MV-4-11 (cell line): Measurements from ENCODE around the gene ATR.
"Not testable (repeated sequence)": the region's sequence is repeated elsewhere in the genome, so short reads cannot be mapped to it uniquely, and the experiment has no call there.

Experiments
- DNase-seq: peaks from one replicate; lab custom pipeline; 2025; lab: John Stamatoyannopoulos, UW

ATR gene

DNA sequence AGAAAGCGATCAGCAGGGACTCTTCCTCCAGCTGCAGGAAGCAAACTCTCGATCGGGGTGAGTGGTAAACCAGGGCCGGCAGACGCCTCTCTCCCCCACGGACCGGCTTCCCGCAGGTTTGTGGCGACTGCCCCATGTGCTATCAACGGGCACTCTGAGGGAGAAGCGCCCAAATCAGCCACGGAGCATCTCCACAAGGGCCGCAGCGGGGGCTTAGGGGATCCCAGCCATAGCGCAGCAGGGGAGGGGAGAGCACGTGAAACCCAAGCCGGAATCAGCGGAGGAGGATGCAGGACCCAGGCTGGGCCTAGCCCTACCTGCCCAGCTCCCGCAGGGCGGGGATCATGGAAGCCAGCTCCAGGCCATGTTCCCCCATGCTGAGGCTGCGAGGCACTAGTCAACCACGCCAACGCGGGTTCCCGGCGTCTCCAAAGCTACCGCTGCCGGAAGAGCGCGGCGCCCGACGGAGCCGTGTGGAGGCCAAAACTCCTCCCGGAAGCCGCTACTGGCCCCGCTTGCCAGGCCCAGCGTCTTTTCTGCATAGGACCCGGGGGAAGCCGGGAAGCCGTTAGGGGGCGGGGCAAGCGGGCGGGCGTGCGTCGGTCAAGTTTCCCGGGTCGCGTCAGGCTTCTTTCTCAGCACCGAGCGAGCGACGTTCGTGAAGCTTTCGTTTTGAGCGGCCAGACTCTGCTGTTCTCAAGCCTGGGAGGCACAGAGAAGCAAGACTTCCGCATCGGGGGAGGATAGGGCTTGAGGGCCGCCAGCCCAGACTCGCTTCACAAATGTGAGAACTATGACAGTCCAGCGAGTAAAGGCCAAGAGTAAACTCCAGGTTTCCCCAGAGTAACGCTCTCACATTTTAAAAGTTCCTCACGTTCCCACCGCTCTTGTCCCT is at the start of gene ATR:
ATR (minus strand) TSS at position 405 of the 895 bp plus-strand sequence; CDS start at position 376, 29 bp downstream.
- peak; percentile 95 for DNase-seq

DNA sequence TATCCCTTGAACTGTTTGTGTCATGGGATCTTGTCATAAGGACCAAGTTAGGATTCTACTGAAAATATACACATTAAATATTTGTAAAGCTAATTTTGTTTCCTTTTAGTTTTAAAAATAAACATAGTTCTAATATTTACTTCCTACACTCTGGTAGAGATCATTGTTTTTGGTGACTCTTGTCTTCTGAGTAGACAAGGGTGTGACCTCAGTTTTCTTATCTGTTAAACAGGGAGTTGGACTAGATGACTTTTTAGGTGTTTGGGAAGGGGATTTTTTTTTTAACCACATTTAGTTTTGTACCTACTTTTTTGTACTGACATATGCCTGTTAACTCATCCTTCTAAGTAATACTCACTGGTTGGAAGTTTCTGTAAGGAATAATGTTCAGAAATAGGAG is 48.4 kb upstream of the ATR start:
- no peak for DNase-seq

- no peak for DNase-seq
These were observed 46.6 kb upstream of the ATR start for GRCh38 chr3:142625153-142625440.

DNA sequence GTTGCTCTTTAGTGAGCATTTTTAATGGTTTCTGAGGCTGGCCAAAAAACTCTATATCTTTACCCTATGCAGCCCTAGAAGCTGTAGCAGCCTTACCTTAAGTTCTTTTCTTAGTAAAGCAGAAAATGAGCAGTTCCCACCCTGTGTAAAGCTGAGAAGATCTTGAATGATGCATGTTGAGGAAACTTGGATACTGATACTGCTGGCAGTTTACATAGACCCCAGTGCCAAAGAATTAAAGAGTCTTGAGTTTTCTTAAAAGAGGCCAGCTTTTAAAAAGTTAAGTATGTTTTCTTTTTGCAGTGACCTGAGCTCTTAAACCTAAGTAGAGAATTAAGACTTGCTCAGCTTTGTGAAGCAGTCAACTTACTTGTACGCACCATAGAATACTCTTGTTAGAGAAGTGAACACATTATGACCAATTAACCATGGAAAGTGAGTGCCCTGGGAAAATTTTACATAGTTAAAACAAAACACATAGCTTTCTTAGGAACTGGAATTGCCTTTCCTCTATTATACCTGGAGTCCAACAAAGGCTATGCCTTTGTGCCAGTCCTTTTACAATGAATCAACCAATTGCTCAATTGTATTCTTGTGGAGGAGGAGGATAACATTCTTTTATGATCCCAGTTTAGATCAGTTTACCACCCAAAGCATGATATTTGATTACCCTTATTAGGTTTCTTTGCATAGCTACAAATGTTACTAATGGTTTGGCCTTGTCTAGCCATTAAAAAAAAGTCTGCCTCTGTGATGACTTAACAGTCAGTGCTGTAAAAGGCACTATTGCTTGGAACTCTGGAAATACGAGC is 46.0 kb upstream of the ATR start:
- DNase-seq: no peak

DNA sequence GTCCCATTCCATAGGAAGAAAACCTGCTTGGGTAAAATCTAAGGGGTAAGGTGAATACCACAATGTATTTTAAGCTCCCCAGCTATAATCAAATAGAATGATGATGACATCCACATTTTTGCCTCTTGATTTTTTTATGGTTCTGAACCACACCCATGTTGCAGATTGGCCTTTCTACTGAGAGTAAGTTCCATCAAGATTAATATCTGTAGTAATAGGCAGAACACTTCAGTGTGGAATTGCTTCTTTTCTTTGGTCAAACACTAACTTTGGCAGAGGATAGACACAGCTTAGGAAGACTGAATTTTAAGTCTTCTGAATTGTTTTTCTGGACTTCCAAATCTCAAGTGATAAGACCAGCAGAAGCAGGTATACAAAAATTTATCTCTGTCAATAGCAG is 44.7 kb upstream of the ATR start:
- DNase-seq: no peak

DNA sequence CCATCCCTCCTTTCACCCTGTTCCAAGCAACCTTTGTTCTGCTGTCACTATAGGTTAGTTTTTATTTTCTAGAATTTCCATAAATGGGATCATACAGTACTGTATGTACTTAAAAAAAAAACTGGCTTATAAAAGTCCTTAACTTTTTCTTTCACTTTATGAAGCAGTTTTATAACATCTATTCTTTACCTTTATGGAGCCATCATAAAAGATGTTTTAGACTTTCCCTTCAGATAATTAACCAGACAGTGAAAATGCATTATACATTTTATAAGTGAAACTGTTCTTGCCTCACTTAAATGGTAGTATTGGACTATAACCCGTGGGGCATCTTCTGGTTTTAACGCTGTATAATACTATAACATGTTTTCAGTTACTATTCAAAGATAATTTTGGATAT is 43.9 kb upstream of the ATR start:
- no peak for DNase-seq

- DNase-seq: no peak
These were observed 40.5 kb upstream of the ATR start for GRCh38 chr3:142618917-142619461.

DNA sequence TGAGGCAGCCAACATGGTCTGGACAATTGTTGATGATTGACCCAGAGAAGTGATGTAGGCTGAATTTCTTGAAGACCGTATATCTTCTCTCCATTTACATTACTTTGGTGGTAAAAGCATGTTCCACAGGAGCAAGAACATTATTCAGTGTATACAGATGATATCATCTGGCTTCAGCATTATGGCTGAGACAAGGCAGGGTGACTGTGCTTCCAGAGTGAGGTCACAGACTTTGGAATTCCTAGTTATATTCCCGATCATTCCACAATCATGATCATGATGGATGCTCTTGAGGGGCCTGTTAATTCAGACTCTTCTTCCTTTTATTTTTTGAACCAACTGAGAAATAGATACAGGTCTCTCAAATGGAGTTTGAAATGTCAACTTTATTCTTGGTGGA is 36.6 kb upstream of the ATR start:
- DNase-seq: no peak

GRCh38 chr3:142614059-142614626 is 35.6 kb upstream of the ATR start:
- no peak for DNase-seq

DNA sequence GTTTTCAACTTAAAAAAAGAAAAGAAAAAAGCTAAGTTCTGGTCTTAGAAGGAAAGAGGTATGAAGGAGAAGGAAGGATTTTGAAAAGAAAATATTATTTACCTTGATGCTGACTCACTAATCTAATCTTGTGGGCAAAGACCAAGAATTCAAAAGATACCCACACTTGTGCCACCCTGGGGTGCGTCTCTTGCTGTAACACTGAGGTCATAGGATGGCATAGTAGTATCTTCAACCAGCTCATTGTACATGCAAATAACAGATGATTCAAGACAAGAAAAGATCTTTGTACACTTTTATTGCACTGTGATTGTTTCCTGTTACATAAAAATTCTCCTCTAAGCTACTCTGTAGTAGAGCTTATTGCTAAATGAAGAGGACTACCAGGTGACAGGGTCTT is 35.0 kb upstream of the ATR start:
- no peak for DNase-seq

DNA sequence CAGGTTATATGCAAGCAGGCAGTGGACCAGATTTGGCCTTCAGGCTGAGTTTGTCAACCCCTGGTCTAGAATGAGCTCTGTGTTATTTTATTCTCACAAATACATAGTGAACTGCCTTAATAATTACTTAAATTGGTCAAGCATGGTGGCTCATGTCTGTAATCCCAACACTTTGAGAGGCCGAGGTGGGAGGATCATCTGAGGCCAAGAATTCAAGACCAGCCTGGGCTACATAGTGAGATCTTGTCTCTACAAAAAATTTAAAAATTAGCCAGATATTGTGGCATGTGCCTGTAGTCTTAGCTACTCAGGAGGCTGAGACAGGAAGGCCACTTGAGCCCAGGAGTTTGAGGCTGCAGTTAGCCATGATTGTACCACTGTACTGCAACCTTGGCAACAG is 32.7 kb upstream of the ATR start:
- DNase-seq: no peak

DNA sequence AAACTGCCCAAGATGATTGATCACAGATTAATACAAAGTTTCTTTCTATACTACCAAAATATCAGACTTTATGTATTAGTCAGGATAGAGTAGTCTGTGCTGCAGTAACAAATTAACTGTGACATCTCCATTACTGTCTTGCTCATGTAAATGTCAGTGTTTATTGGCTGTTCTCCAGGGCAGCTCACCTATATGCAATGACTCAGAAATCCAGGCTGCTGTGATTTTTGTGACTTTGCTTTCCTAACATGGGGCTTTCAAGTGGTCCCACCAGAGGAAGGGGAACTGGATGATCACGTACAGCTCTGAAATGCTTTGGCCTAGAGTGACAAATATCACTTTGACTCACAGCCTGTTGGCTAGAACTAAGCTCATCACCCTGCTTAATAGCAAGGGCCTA is 30.6 kb upstream of the ATR start:
- DNase-seq: no peak

GRCh38 chr3:142608631-142609030 is 30.1 kb upstream of the ATR start:
- DNase-seq: no peak

DNA sequence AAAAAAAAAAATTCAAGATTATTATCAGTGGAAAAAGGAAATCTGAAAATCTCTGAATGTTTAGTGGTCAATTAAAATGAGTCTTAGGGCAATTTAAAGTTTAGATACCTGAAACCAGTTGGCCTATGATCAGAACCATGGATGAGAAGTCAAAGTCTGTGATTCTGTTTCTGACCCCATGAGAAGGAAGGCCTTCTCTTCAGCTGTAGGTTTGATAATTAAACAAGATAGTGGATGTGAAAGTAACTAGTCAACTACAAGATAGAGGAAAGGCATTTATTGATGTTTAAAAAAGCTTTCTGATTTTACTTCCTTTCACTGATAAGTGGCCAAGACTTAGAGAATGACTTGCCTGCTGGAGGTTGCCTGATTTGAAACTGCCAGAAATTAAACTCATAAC is 26.4 kb upstream of the ATR start:
- DNase-seq: no peak

DNA sequence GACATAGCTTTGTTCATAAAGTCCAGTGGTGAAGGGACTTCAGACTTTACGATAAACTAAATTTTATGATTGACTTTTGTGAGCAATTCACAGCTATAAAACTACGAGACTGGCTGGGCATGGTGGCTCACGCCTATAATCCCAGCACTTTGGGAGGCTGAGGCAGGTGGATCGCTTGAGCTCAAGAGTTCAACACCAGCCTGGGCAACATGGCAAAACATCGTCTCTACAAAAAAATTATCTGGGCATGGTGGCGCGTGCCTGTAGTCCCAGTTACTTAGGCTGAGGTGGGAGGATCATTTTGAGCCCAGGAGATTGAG is 24.8 kb upstream of the ATR start:
- not testable (repeated sequence) for DNase-seq

GRCh38 chr3:142602619-142603385 is 24.3 kb upstream of the ATR start:
- no peak for DNase-seq

DNA sequence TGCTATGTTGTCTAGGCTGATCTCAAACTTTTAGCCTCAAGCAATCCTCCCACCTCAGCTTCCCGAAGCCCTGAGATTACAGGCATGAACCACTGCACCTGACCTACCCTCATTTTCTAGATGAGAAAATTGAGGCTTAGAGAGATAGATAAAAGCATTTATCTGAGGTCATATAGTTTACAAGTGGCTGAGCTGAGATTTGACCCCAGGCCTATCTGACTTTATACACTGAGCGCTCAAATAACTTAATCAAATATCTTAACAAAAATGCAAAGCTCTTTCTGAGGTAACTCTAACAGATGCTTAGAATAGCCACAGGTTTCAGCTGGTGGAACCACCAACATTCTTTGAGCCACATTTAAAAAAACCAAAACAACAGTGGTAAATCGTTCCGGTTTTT is 23.2 kb upstream of the ATR start:
- no peak for DNase-seq

GRCh38 chr3:142597906-142598305 is 19.4 kb upstream of the ATR start:
- no peak for DNase-seq

GRCh38 chr3:142596726-142597088 is 18.2 kb upstream of the ATR start:
- DNase-seq: no peak

GRCh38 chr3:142595951-142596725 is 17.6 kb upstream of the ATR start, which contains the start of gene PLS1:
TSS of gene PLS1 (plus strand) at chr3:142596393. CDS start at chr3:142664238, 67,845 bp downstream.
- DNase-seq: peak; percentile 57

GRCh38 chr3:142595581-142595950 is 17.0 kb upstream of the ATR start:
- no peak for DNase-seq
